ENCODE measurements around the gene FER.
A peak's percentile ranks its signal among the peaks of the same experiment; 100 is the strongest.

FER gene

GRCh38 chr5:108924457-108924961 is 176.8 kb downstream of the FER start:
- Mint-ChIP-seq H3K4me1 (no peaks in the 10 kb centered on the region), H3K9me3 (no peaks in the 10 kb centered on the region), H3K27ac (ENCODE audit: low read depth) (no peak overlapping the region), H3K4me3 (peak overlapping the region; percentile 38), H3K36me3 (ENCODE audit: insufficient read depth) (no peaks in the 10 kb centered on the region), H3K27me3 (no peaks in the 10 kb centered on the region)
- DNase-seq (ENCODE audit: low spot score in 2 of 2) (no peak), ATAC-seq (replicated peaks; ENCODE audit: extremely low read depth, poor library complexity, severe bottlenecking) (no peak)

- no peaks in the 10 kb centered on the region for H3K27me3 Mint-ChIP-seq
- no peaks in the 10 kb centered on the region for H3K36me3 Mint-ChIP-seq (ENCODE audit: insufficient read depth)
- DNase-seq (ENCODE audit: low spot score in 2 of 2), result no peak
- ATAC-seq (replicated peaks; ENCODE audit: extremely low read depth, poor library complexity, severe bottlenecking), result no peak
- no peaks in the 10 kb centered on the region for H3K4me1 Mint-ChIP-seq
- no peaks in the 10 kb centered on the region for H3K9me3 Mint-ChIP-seq
- H3K4me3 Mint-ChIP-seq, result no peak overlapping the region
- H3K27ac Mint-ChIP-seq (ENCODE audit: low read depth), result no peak overlapping the region
These were observed 177.4 kb downstream of the FER start for GRCh38 chr5:108925073-108925472.

GRCh38 chr5:108930107-108930506 is 182.4 kb downstream of the FER start:
- Mint-ChIP-seq H3K9me3 (peaks cover 5% of the 10 kb centered on the region), H3K4me1 (peaks cover 4% of the 10 kb centered on the region), H3K27me3 (no peaks in the 10 kb centered on the region), H3K36me3 (ENCODE audit: insufficient read depth) (no peaks in the 10 kb centered on the region), H3K4me3 (no peak overlapping the region), H3K27ac (ENCODE audit: low read depth) (no peak overlapping the region)
- no peak for DNase-seq (ENCODE audit: low spot score in 2 of 2)
- ATAC-seq (replicated peaks; ENCODE audit: extremely low read depth, poor library complexity, severe bottlenecking), result no peak

- Mint-ChIP-seq H3K27me3 (no peaks in the 10 kb centered on the region), H3K27ac (ENCODE audit: low read depth) (no peak overlapping the region), H3K4me1 (peaks cover 2% of the 10 kb centered on the region), H3K36me3 (ENCODE audit: insufficient read depth) (no peaks in the 10 kb centered on the region), H3K9me3 (peaks cover 5% of the 10 kb centered on the region), H3K4me3 (no peak overlapping the region)
- DNase-seq (ENCODE audit: low spot score in 2 of 2) (no peak), ATAC-seq (replicated peaks; ENCODE audit: extremely low read depth, poor library complexity, severe bottlenecking) (no peak)
These were observed 187.9 kb downstream of the FER start for GRCh38 chr5:108935611-108936010.

GRCh38 chr5:108937221-108937620 is 189.5 kb downstream of the FER start:
- Mint-ChIP-seq H3K4me1 (no peaks in the 10 kb centered on the region), H3K4me3 (no peak overlapping the region), H3K36me3 (ENCODE audit: insufficient read depth) (no peaks in the 10 kb centered on the region), H3K27me3 (no peaks in the 10 kb centered on the region), H3K9me3 (peaks cover 1% of the 10 kb centered on the region), H3K27ac (ENCODE audit: low read depth) (no peak overlapping the region)
- ATAC-seq (replicated peaks; ENCODE audit: extremely low read depth, poor library complexity, severe bottlenecking) (no peak), DNase-seq (ENCODE audit: low spot score in 2 of 2) (no peak)

- H3K27me3 Mint-ChIP-seq, result no peaks in the 10 kb centered on the region
- ATAC-seq (replicated peaks; ENCODE audit: extremely low read depth, poor library complexity, severe bottlenecking) (no peak), DNase-seq (ENCODE audit: low spot score in 2 of 2) (no peak)
- no peak overlapping the region for H3K27ac Mint-ChIP-seq (ENCODE audit: low read depth)
- H3K4me3 Mint-ChIP-seq, result no peak overlapping the region
- no peaks in the 10 kb centered on the region for H3K9me3 Mint-ChIP-seq
- H3K36me3 Mint-ChIP-seq (ENCODE audit: insufficient read depth), result no peaks in the 10 kb centered on the region
- H3K4me1 Mint-ChIP-seq, result no peaks in the 10 kb centered on the region
These were observed 192.8 kb downstream of the FER start for GRCh38 chr5:108940506-108940905.

- Mint-ChIP-seq H3K4me1 (no peaks in the 10 kb centered on the region), H3K27me3 (no peaks in the 10 kb centered on the region), H3K36me3 (ENCODE audit: insufficient read depth) (no peaks in the 10 kb centered on the region), H3K27ac (ENCODE audit: low read depth) (no peak overlapping the region), H3K9me3 (no peaks in the 10 kb centered on the region), H3K4me3 (no peak overlapping the region)
- DNase-seq (ENCODE audit: low spot score in 2 of 2) (no peak), ATAC-seq (replicated peaks; ENCODE audit: extremely low read depth, poor library complexity, severe bottlenecking) (no peak)
These were observed 194.0 kb downstream of the FER start for GRCh38 chr5:108941746-108942145.

- Mint-ChIP-seq H3K9me3 (no peaks in the 10 kb centered on the region), H3K4me1 (no peaks in the 10 kb centered on the region), H3K36me3 (ENCODE audit: insufficient read depth) (no peaks in the 10 kb centered on the region), H3K27ac (ENCODE audit: low read depth) (no peak overlapping the region), H3K27me3 (no peaks in the 10 kb centered on the region), H3K4me3 (no peak overlapping the region)
- no peak for DNase-seq (ENCODE audit: low spot score in 2 of 2)
- ATAC-seq (replicated peaks; ENCODE audit: extremely low read depth, poor library complexity, severe bottlenecking), result no peak
These were observed 195.0 kb downstream of the FER start for GRCh38 chr5:108942701-108943100.

- no peak for DNase-seq (ENCODE audit: low spot score in 2 of 2)
- Mint-ChIP-seq H3K36me3 (ENCODE audit: insufficient read depth) (no peaks in the 10 kb centered on the region), H3K4me1 (no peaks in the 10 kb centered on the region), H3K9me3 (no peaks in the 10 kb centered on the region), H3K27ac (ENCODE audit: low read depth) (no peak overlapping the region), H3K27me3 (no peaks in the 10 kb centered on the region), H3K4me3 (no peak overlapping the region)
- no peak for ATAC-seq (replicated peaks; ENCODE audit: extremely low read depth, poor library complexity, severe bottlenecking)
These were observed 197.4 kb downstream of the FER start for GRCh38 chr5:108945094-108945493.

- H3K27me3 Mint-ChIP-seq, result no peaks in the 10 kb centered on the region
- H3K4me1 Mint-ChIP-seq, result no peaks in the 10 kb centered on the region
- no peaks in the 10 kb centered on the region for H3K36me3 Mint-ChIP-seq (ENCODE audit: insufficient read depth)
- ATAC-seq (replicated peaks; ENCODE audit: extremely low read depth, poor library complexity, severe bottlenecking) (no peak), DNase-seq (ENCODE audit: low spot score in 2 of 2) (no peak)
- no peak overlapping the region for H3K4me3 Mint-ChIP-seq
- no peak overlapping the region for H3K27ac Mint-ChIP-seq (ENCODE audit: low read depth)
- no peaks in the 10 kb centered on the region for H3K9me3 Mint-ChIP-seq
These were observed 198.3 kb downstream of the FER start for GRCh38 chr5:108946008-108946407.

GRCh38 chr5:108947164-108947563 is 199.5 kb downstream of the FER start:
- H3K36me3 Mint-ChIP-seq (ENCODE audit: insufficient read depth), result no peaks in the 10 kb centered on the region

GRCh38 chr5:108950276-108950675 is 202.6 kb downstream of the FER start:
- DNase-seq (ENCODE audit: low spot score in 2 of 2) (no peak), ATAC-seq (replicated peaks; ENCODE audit: extremely low read depth, poor library complexity, severe bottlenecking) (no peak)
- Mint-ChIP-seq H3K4me1 (no peaks in the 10 kb centered on the region), H3K36me3 (ENCODE audit: insufficient read depth) (no peaks in the 10 kb centered on the region), H3K4me3 (no peak overlapping the region), H3K27ac (ENCODE audit: low read depth) (no peak overlapping the region), H3K9me3 (no peaks in the 10 kb centered on the region), H3K27me3 (no peaks in the 10 kb centered on the region)

More at GRCh38 chr5:108947164-108947563, 199.5 kb downstream of the FER start:
- no peak overlapping the region for H3K27ac Mint-ChIP-seq (ENCODE audit: low read depth)
- ATAC-seq (replicated peaks; ENCODE audit: extremely low read depth, poor library complexity, severe bottlenecking) (no peak), DNase-seq (ENCODE audit: low spot score in 2 of 2) (no peak)
- H3K27me3 Mint-ChIP-seq, result no peaks in the 10 kb centered on the region
- no peaks in the 10 kb centered on the region for H3K4me1 Mint-ChIP-seq
- no peak overlapping the region for H3K4me3 Mint-ChIP-seq
- H3K9me3 Mint-ChIP-seq, result no peaks in the 10 kb centered on the region

- Mint-ChIP-seq H3K27me3 (no peaks in the 10 kb centered on the region), H3K9me3 (no peaks in the 10 kb centered on the region), H3K36me3 (ENCODE audit: insufficient read depth) (no peaks in the 10 kb centered on the region), H3K4me3 (no peak overlapping the region), H3K27ac (ENCODE audit: low read depth) (no peak overlapping the region), H3K4me1 (no peaks in the 10 kb centered on the region)
- no peak for ATAC-seq (replicated peaks; ENCODE audit: extremely low read depth, poor library complexity, severe bottlenecking)
- no peak for DNase-seq (ENCODE audit: low spot score in 2 of 2)
These were observed 206.2 kb downstream of the FER start for GRCh38 chr5:108953940-108954339.

- Mint-ChIP-seq H3K27me3 (no peaks in the 10 kb centered on the region), H3K4me3 (no peak overlapping the region), H3K36me3 (ENCODE audit: insufficient read depth) (no peaks in the 10 kb centered on the region), H3K4me1 (no peaks in the 10 kb centered on the region), H3K9me3 (no peaks in the 10 kb centered on the region), H3K27ac (ENCODE audit: low read depth) (no peak overlapping the region)
- DNase-seq (ENCODE audit: low spot score in 2 of 2), result no peak
- no peak for ATAC-seq (replicated peaks; ENCODE audit: extremely low read depth, poor library complexity, severe bottlenecking)
These were observed 209.6 kb downstream of the FER start for GRCh38 chr5:108957333-108957732.
